C4-2B (cell line): ENCODE data around the gene ZNF91.

Source experiments
- H3K27ac ChIP-seq: fragments of 450-650 bp; 2 replicates; pipeline ENCODE4 v1.5.1; 2017
- ZFX ChIP-seq: fragments of 450-650 bp; IDR thresholded peaks from 2 replicates; pipeline ENCODE4 v1.6.1; 2017
- TF ChIP-seq, protein P1 (sequence below): fragments of 450-650 bp; conservative IDR thresholded peaks from 2 replicates; pipeline ENCODE4 v1.5.1; 2017; ENCODE audit warnings: mild to moderate bottlenecking

ZNF91 gene

DNA sequence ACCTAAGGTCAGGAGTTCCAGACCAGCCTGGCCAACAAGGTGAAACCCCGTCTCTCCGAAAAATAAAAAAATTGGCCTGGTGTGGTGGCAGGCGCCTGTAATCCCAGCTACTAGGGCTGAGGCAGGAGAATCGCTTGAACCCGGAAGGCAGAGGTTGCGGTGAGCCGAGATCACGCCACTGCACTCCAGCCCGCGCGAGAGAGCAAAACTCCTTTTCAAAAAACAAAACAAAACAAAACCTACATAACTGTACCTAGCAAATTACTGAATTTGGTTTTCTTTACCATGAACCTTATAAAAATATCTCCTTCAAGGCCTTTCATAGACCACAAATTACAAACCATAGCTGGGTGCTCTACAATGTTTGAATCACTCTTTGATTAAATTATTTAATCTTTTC, 760 bp downstream of the ZNF91 start:
- peak overlapping the region; percentile 73 for H3K27ac ChIP-seq

DNA sequence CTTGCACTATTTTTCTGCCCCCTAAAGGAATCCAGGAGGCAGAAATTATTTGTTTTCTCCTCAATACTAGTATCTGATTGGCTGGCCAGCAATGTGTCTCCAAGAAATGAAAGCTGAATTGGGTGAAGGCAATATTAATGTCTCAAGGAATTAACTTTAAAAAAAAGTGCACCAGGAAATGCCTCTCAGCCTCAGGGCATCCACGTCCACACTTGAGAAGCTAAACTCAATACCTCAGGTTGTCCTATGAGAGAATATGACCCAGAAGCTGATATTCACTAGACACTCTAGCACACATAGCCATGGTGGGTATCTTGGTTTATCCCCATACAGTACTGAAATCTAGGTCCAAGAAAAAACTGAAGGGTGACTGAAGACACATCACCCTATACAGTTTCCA, 2.1 kb downstream of the ZNF91 start:
- H3K27ac ChIP-seq, result no peak overlapping the region
- TF ChIP-seq, protein P1, sequence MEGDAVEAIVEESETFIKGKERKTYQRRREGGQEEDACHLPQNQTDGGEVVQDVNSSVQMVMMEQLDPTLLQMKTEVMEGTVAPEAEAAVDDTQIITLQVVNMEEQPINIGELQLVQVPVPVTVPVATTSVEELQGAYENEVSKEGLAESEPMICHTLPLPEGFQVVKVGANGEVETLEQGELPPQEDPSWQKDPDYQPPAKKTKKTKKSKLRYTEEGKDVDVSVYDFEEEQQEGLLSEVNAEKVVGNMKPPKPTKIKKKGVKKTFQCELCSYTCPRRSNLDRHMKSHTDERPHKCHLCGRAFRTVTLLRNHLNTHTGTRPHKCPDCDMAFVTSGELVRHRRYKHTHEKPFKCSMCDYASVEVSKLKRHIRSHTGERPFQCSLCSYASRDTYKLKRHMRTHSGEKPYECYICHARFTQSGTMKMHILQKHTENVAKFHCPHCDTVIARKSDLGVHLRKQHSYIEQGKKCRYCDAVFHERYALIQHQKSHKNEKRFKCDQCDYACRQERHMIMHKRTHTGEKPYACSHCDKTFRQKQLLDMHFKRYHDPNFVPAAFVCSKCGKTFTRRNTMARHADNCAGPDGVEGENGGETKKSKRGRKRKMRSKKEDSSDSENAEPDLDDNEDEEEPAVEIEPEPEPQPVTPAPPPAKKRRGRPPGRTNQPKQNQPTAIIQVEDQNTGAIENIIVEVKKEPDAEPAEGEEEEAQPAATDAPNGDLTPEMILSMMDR, result no peak
- no peak for TF ChIP-seq ZFX

More for the DNA sequence above, 760 bp downstream of the ZNF91 start:
- no peak for TF ChIP-seq ZFX
- TF ChIP-seq, protein P1, result no peak

DNA sequence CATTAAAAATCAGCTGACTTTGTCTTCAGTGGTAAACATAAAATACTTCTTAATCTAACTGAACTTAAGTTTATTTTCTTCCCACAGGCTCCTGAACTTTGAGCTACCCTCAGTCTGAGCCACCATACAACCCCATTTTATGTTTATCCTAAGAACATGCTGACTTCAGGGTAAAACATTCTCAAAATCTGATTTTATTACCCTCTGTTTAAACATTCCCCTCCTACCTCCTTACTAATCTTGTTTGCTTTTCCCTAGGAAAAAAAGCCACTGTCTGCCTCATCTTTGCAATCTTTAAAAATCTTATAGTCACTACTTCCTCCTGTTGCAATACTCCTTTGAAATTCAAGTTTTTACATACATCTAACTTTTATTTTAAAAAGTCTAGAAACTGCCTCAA, 4.0 kb downstream of the ZNF91 start:
- no peak overlapping the region for H3K27ac ChIP-seq
- TF ChIP-seq, protein P1, result no peak
- no peak for TF ChIP-seq ZFX

DNA sequence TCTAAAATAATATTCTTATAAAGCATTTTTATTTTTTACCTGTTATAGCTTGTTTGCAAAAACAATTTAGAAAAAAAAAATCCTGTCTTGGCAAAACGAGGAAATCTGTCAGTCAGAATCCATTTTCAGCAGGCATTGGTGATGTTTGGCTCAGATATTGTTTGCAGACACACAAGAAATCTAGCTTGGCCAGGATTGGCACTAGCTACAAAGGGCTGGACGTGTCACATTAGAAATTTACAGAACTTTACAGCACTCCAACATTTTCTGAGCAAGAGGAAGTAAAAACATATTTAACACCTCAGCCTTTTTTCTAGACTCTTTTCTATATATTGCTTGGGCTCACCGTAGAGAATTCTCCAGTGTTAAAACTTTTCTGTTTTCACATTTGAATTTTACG, 9.9 kb downstream of the ZNF91 start:
- no peak overlapping the region for H3K27ac ChIP-seq
- TF ChIP-seq, protein P1, result no peak
- TF ChIP-seq ZFX, result no peak

DNA sequence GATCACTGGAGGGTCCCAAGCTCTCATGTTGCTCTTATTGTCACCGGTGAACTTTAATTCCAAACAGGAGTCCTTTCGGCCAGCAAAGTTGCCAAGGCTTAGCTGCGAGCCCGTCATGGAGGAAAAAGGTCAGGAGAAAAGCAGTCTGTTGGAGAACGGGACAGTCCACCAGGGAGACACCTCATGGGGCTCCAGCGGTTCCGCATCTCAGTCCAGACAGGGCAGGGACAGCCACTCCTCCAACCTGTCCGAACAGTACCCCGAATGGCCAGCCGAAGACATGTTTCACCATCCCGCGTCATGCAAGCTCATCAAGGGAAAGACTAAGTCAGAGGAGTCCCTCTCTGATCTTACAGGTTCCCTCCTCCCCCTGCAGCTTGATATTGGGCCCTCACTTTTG, 10.4 kb downstream of the ZNF91 start:
- TF ChIP-seq, protein P1, result no peak
- no peak for TF ChIP-seq ZFX
- H3K27ac ChIP-seq, result no peak overlapping the region

DNA sequence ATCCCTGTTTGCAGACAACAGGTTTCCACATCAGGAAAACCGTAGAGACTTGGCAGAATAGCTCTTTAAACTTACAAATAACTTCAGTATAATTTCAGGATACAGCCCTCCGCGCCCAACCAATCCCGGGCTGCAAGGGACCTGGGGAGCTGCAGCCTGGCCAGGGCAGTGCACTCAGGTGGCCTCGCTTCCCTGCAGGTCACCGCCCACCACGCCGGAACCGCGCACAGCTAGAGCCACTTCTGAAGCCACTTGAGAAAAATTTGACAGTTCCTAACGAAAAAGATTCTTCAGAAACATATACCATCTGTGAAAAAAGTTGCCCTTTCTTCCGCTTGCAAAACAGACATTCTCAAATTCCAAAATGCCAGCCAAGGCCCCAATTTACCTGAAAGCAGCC, 11.1 kb downstream of the ZNF91 start:
- H3K27ac ChIP-seq, result no peak overlapping the region
- TF ChIP-seq, protein P1, result no peak
- no peak for TF ChIP-seq ZFX

DNA sequence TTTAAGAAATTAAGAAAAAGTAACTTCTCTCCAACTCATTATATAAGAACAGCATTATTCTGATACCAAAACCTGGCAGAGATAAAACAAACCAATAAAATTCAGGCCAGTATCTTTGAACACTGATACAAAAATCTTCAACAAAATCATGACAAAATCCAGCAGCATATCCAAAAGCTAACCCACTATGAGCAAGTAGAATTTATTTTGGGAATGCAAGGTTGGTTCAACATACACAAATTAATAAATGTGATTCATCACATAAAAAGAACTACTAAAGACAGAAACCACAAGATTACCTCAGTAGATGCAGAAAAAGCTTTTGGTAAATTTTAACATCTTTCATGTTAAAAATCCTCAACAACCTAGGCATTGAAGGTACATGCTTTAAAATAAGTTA, 12.3 kb downstream of the ZNF91 start:
- TF ChIP-seq, protein P1, result no peak
- no peak for TF ChIP-seq ZFX
- no peak overlapping the region for H3K27ac ChIP-seq
